Gastrocnemius medialis (tissue), 4 donors: Measurements from ENCODE around the gene METTL13. TPM values are rescaled to one million over a fixed set of nuclear protein-coding genes. Genes with fewer than 3 reads are reported as not detected.

Source experiments
- ATAC-seq, 2 donors: fragments of 150-250 bp; one replicate each; pipeline ENCODE4 v1.9.1; 2016
- DNase-seq, 2 donors: peaks; one replicate each; pipeline ENCODE4 v3.0.0-alpha.2; 2019
- H3K27ac ChIP-seq, 4 donors: fragments of 200-600 bp; sonication (generic); 1 replicate in 1 of 4; 2 replicates in 3 of 4; pipeline ENCODE4 v1.5.1; 2016 to 2018; ENCODE audit warnings: mild to moderate bottlenecking in 2 of 4, moderate library complexity in 1 of 4
- H3K27me3 ChIP-seq, 3 donors: fragments of 200-600 bp; sonication (generic) in 2 of 3; 1 replicate in 1 of 3; 2 replicates in 2 of 3; pipeline versions ENCODE4 v1.5.1 to v1.6.0; 2016 to 2019; ENCODE audit warnings: mild to moderate bottlenecking in 1 of 3, moderate library complexity in 1 of 3
- H3K36me3 ChIP-seq, 2 donors: fragments of 200-600 bp; sonication (generic) in 1 of 2; one replicate each; pipeline ENCODE4 v1.5.1; 2017 to 2018
- H3K4me1 ChIP-seq, 2 donors: fragments of 200-600 bp; sonication (generic) in 1 of 2; one replicate each; pipeline ENCODE4 v1.5.1; 2016 to 2017; ENCODE audit warnings: mild to moderate bottlenecking in 2 of 2
- H3K4me3 ChIP-seq, 4 donors: fragments of 200-600 bp; sonication (generic) in 3 of 4; 1 replicate in 1 of 4; 2 replicates in 3 of 4; pipeline ENCODE4 v1.5.1; 2016 to 2019; ENCODE audit warnings: mild to moderate bottlenecking in 2 of 4
- H3K9me3 ChIP-seq, 3 donors: fragments of 200-600 bp; sonication (generic) in 2 of 3; 1 replicate in 1 of 3; 2 replicates in 2 of 3; pipeline ENCODE4 v1.5.1; 2016 to 2019
- CTCF ChIP-seq, 5 experiments: fragments of 450-650 bp in 3 of 5; fragments of 200-600 bp in 2 of 5; sonication (generic) in 2 of 5; IDR thresholded peaks in 4 of 5; conservative IDR thresholded peaks in 1 of 5; 1 replicate in 4 of 5; 2 replicates in 1 of 5; pipeline ENCODE4 v1.5.1; 2016 to 2019; ENCODE audit warnings: antibody characterized with exemption in 5 of 5, mild to moderate bottlenecking in 3 of 5, moderate library complexity in 3 of 5
- POLR2A ChIP-seq, 2 donors: fragments of 450-650 bp; IDR thresholded peaks; one replicate each; pipeline ENCODE4 v1.6.1; 2017; ENCODE audit warnings: antibody characterized with exemption in 2 of 2, mild to moderate bottlenecking in 2 of 2, moderate library complexity in 2 of 2
- in situ Hi-C, 4 donors: fragments of 200-750 bp; cut with MboI; loops; one replicate each; pipeline versions ENCODE4 v1.15.0 to v1.8.0; 2017; ENCODE audit warnings: low sequenced_read_pairs in 4 of 4
- intact Hi-C: fragments of 100-400 bp; cut with DNase I; formaldehyde crosslinking; loops from one replicate; pipeline ENCODE4 v1.15.1; 2023; ENCODE audit warnings: low total_unique reads
- total RNA-seq, 4 donors: library from RNA; depleted of rRNA; stranded (reverse); fragments of >200 nt; gene quantifications; one replicate each; pipeline versions ENCODE4 v1.1.0 to v1.2.3, GENCODE V29; 2016

Gene METTL13
- total RNA-seq, 4 donors from 2014 or later = 18.6 to 32.8 (median 23.5) TPM

- intact Hi-C loops = loop anchor here (5.0 to 10.0 kb wide), 3 partner anchors 73 to 1846 kb away; partner anchors contain the start of genes FMO4 and SCYL3
- Histone ChIP-seq H3K4me1 (peaks cover 24 to 30% of the 10 kb centered on the region in 2 donors), H3K9me3 (no peaks in the 10 kb centered on the region), H3K27ac (peak overlapping the region in 3 of 4 donors; percentile 95 to 99 (median 97)), H3K36me3 (peaks cover 0 to 19% of the 10 kb centered on the region in 2 donors), H3K27me3 (no peaks in the 10 kb centered on the region), H3K4me3 (peak overlapping the region in 3 of 4 donors; percentile 84 to 97 (median 95))
- in situ Hi-C loops = loop anchor here in 2 of 4 donors (5.0 to 25.0 kb wide), 4 partner anchors 42 to 256 kb away; partner anchors contain the start of genes PRRC2C (in 2 of the 2) and METTL13 (in 1 of the 2)
- TF ChIP-seq POLR2A (IDR thresholded peaks at IDR 0.05) (no peak), CTCF (IDR thresholded peaks at IDR 0.05 in 4 of 5, conservative IDR thresholded peaks at IDR 0.05 in 1 of 5) (no peak)
- DNase-seq (no peak), ATAC-seq (no peak)
These were observed 41.0 kb upstream of the METTL13 start for GRCh38 chr1:171740356-171740863.

- H3K4me3 ChIP-seq = peak overlapping the region; percentile 84 to 97 (median 94)
- no peaks in the 10 kb centered on the region for H3K27me3 ChIP-seq
- H3K4me1 ChIP-seq = peaks cover 24 to 30% of the 10 kb centered on the region in 2 donors
- H3K27ac ChIP-seq = peak overlapping the region; percentile 95 to 99 (median 98)
- TF ChIP-seq CTCF (IDR thresholded peaks at IDR 0.05 in 4 of 5, conservative IDR thresholded peaks at IDR 0.05 in 1 of 5) = peak in 3 of 5 experiments; percentile 2 to 43 (median 36)
- no peak for TF ChIP-seq POLR2A (IDR thresholded peaks at IDR 0.05)
- ATAC-seq (peak; percentile 34 to 45), DNase-seq (peak; percentile 17 to 46)
- in situ Hi-C loops = loop anchor here in 2 of 4 donors (5.0 to 25.0 kb wide), 4 partner anchors 41 to 256 kb away; partner anchors contain the start of genes PRRC2C (in 2 of the 2) and METTL13 (in 1 of the 2)
- intact Hi-C loops = loop anchor here (1.0 to 10.0 kb wide), 4 partner anchors 74 to 1846 kb away; partner anchors contain the start of genes FMO4 and SCYL3
- no peaks in the 10 kb centered on the region for H3K9me3 ChIP-seq
- H3K36me3 ChIP-seq = peaks cover 0 to 11% of the 10 kb centered on the region in 2 donors
These were observed 40.2 kb upstream of the METTL13 start for GRCh38 chr1:171740987-171741871.

- no peaks in the 10 kb centered on the region for H3K9me3 ChIP-seq
- no peaks in the 10 kb centered on the region for H3K27me3 ChIP-seq
- TF ChIP-seq POLR2A (IDR thresholded peaks at IDR 0.05) (peak; percentile 86 to 87), CTCF (IDR thresholded peaks at IDR 0.05 in 4 of 5, conservative IDR thresholded peaks at IDR 0.05 in 1 of 5) (peak in 2 of 5 experiments; percentile 1 to 18)
- in situ Hi-C loops = loop anchor here in 2 of 4 donors (5.0 to 25.0 kb wide), 4 partner anchors 40 to 257 kb away; partner anchors contain the start of genes PRRC2C (in 2 of the 2) and METTL13 (in 1 of the 2)
- peak within 1 kb of the TSS; percentile 95 to 99 (median 98) for H3K27ac ChIP-seq
- H3K36me3 ChIP-seq = peaks cover 0 to 3% of the 10 kb centered on the region in 2 donors
- intact Hi-C loops = loop anchor here (1.0 to 10.0 kb wide), 7 partner anchors 25 to 1847 kb away; partner anchors contain the start of genes FMO4, PRRC2C, SCYL3 and SUCO
- peaks cover 24 to 30% of the 10 kb centered on the region in 2 donors for H3K4me1 ChIP-seq
- H3K4me3 ChIP-seq = peak within 1 kb of the TSS; percentile 84 to 97 (median 94)
- ATAC-seq = peak; percentile 87
- DNase-seq = peak; percentile 82 to 84
These were observed 39.4 kb upstream of the METTL13 start, which contains the start of gene VAMP4 for GRCh38 chr1:171741872-171742576. TSS of gene VAMP4 (minus strand) at chr1:171742065. CDS start at chr1:171738414, 3,651 bp downstream.

GRCh38 chr1:171742577-171742922 lies 38.9 kb upstream of the METTL13 start:
- Histone ChIP-seq H3K27ac (peak overlapping the region; percentile 95 to 99 (median 98)), H3K4me1 (peaks cover 24 to 30% of the 10 kb centered on the region in 2 donors), H3K36me3 (no peaks in the 10 kb centered on the region), H3K27me3 (no peaks in the 10 kb centered on the region), H3K9me3 (no peaks in the 10 kb centered on the region), H3K4me3 (peak overlapping the region; percentile 84 to 97 (median 94))
- ATAC-seq = peak; percentile 72 to 79
- peak; percentile 35 to 42 for DNase-seq
- no peak for TF ChIP-seq CTCF (IDR thresholded peaks at IDR 0.05 in 4 of 5, conservative IDR thresholded peaks at IDR 0.05 in 1 of 5)
- TF ChIP-seq POLR2A (IDR thresholded peaks at IDR 0.05) = no peak
- intact Hi-C loops = loop anchor here (1.0 to 10.0 kb wide), 6 partner anchors 26 to 1848 kb away; partner anchors contain the start of genes FMO4, PRRC2C, SCYL3 and SUCO
- in situ Hi-C loops = loop anchor here in 2 of 4 donors (5.0 to 25.0 kb wide), 4 partner anchors 40 to 258 kb away; partner anchors contain the start of genes PRRC2C (in 2 of the 2) and METTL13 (in 1 of the 2)
